Hippocampal formation (tissue), 2 donors: ENCODE measurements around the gene LGALS9.
A peak's percentile ranks its signal among the peaks of the same experiment; 100 is the strongest.

ENCODE experiments used
- DNase-seq, 2 donors: peaks; one replicate each; lab custom pipeline; 2025; lab: John Stamatoyannopoulos, UW

The LGALS9 gene

DNA sequence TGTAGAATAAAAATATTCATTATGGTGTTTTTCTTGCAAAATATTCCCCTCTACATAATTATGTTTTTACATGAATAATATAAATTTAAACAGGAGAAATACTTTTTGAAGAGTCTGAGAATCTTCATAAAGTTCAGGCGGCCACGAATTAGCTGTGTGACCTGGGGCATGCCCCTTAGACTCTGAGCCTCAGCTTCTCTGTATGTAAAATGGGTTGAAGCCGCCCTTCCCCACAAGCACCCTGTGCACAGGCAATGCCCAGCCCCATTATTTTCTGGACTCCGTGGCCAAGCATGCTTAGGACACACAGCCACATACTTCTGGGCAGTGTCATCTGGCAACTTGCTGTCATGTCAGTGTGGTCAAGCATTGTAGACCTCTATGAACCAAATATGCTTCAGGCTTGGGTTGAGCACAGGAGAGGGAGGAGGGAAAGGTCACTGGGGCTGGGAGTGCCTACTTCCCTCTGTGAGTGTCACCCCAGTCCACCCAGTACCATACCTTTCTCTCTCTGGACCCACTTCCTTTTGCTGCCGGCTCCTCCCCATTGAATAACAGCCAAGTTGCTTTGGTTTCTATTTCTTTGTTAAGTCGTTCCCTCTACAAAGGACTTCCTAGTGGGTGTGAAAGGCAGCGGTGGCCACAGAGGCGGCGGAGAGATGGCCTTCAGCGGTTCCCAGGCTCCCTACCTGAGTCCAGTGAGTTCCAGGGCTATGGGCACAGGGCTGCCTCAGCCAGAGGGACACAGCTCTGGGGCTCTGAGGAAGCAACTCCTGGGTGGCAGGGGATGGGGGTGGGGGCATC is at the start of gene LGALS9:
Gene LGALS9, plus strand, starts transcription at position 582 of the 804 bp plus-strand sequence. Its CDS starts 78 bp downstream, at position 660.
- DNase-seq, result peak in 1 of 2 donors; percentile 11

DNA sequence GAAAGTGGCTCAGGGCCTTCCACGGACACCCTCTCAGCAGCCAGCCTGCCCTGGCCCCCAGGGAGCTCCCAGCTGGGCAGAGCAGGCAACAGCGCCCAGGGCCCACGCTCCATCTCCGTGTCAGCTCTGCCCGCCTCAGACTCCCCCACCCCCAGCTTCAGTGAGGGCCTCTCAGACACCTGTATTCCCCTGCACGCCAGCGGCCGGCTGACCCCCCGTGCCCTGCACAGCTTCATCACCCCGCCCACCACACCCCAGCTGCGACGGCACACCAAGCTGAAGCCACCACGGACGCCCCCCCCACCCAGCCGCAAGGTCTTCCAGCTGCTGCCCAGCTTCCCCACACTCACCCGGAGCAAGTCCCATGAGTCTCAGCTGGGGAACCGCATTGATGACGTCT is 48.3 kb upstream of the LGALS9 start:
- no peak for DNase-seq

DNA sequence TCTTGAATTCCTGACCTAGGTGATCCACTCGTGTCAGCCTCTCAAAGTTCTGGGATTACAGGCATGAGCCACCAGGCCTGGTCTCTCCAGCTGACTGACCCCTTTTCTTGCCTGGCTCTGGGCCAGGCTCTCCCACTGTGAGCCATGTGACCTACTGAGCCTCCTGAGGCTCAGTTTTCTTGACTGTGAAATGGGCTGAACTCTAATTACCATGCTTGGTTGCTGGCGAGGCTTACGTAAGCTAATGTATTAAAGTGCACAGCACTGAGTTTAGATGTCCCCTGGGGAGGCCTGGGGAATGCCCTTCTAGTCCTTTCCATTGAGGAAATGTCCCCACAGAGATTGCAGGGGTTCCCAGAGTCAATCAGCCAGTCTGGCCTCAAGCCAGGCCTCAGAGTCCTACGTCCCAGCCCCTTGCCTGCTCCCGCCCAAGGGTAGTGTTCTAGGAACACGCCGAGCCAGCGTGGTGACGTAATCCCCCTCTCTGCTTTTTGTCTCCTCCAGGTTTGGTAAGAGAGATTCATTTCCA is 45.8 kb upstream of the LGALS9 start:
- DNase-seq, result no peak

DNA sequence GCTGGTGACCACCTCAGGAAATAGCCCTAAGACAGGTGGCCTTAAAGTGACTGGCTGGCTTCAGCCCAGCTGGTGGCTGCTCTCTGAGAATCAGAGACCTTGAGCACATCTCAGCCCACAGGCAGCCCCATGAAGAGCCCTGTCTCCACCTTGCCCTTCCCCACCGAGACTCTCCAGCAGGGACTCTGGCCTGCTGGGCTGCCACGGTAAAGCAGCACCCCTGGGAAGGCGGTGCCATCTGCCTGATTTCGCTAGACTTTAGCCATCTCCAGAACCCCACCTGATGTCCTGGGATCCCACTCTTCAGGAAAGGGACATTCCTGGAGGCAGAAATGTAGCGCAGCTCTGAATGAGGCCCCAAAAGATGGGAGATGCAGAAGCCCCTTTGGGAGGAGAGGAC is 45.2 kb upstream of the LGALS9 start:
- DNase-seq, result no peak

DNA sequence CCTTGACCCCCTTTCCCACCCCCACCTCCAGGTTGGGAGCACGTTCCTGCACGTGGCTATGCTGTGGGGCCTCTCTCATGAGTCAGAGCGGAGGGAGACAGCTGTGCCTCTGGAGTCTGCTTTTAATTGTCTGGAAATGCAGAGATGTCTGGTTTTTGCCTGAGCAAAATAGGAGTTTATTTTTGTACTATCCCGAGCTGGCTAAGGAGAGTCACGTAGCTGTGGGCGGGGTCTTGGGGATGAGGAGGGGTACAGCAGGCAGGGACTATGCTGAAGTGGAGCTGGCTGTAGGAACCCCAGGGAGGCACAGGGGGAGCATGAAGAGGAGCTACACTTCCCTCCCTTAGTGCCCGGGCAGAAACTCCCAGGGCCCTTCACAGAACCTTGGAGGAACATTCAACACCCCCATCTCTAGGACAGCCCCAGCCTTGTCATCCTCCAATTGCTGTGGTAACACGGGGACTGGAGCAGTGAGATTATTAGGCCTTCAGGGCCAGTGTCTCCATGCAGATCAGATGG is 44.7 kb upstream of the LGALS9 start:
- no peak for DNase-seq

DNA sequence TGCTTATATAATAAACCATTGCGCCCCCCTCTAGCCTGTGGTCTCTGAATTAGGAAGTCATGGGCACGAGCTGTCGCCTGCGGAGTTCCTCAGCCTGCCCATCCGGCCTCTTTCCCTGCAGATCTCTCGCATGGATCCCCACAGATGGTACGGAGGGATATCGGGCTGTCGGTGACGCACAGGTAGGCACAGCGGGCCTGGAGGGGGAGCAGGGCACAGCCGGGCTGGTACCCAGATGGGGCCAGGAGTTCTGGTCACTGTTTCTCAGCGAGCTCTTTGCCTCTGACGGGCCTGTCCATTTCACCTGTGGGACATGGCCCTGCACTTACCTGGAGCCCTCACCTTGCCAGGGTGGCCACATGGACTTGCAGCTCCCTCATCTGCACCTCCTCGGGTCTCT is 42.6 kb upstream of the LGALS9 start:
- DNase-seq, result no peak

DNA sequence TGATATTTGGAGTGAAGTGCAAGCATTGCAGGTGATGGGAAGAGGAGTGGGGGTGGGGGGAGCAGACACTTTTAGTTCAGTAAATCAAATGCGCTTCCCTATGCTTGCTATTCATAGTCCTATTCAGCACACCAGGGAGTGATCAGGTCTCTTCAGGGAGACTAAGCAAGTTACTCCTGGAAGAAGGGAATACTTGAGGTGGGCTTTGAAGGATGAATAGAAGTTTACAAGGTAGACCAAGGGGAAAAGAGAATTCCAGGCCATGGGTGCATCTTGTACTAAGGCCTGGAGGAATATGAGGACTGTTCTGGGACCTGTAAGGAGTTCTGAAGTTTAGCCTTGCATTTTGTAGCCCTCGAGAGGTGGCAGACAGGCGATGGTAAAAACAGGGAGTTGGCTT is 40.1 kb upstream of the LGALS9 start:
- DNase-seq, result no peak

DNA sequence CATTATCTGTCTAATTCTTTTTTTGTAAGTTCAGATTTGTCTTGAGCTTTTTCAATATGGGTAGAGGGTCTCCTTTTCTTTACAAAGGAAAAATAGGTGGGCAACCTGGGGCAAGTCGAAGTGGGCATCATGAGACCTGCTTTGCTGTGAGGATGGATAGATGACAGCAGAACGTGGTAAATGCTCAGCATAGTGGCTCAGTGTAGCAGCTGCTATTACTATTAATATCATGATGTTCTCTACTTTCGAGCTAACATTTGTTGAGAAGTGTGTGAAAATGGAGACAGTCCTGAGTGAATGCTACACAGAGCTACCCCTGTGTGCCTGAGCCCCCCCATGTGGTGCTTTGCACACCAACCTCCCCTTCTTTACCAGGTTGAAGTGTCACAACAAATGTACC is 39.0 kb upstream of the LGALS9 start:
- DNase-seq, result no peak

DNA sequence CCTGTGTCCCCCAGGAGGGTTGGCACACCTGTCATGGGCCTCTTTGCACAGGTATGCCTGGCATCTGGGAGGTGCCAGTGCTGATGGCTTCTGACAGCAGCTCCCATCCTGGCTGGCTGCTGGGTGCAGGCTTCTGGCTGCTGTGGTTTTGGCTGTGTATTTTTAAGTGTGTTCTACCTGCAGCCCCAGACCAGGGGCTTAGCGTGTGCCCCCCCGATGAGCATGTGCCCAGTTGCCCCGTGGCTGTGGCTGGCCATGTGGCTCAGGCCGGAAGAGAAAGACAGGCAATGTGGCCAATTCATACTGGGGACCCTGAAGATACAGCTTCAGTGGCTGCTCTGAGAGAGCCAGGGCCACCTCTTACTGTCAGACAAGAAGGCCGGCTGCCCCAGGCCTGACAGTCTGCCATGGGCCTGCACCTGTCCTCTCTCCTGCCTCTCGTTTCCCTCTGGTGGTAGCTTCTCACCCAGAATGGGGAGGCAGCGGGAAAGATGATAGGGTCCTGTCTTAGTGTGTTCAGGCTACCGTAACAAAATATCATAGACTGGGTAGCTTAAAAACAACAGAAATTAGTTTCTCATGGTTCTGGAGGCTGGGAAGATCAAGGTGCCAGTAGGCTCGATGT is 37.6 kb upstream of the LGALS9 start:
- DNase-seq, result no peak

DNA sequence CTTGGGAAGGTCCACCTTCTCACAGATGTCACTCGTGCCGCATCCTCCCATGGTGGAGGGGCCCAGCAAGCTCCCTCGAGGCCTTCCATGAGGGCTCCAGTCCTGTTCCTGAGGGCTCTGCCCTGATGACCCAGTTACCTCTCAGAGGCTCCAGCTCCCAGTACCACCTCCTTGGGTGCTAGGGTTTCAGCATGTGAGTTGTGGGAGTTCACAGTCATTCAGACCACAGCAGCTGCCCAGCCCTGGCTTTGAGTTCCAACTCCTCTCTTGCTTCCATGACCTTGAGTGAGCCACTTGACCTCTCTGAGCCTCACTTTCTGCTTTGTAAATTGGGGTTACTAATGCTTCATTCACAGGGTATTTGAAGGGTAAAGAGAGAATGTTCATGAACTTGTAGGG is 37.1 kb upstream of the LGALS9 start:
- no peak for DNase-seq

DNA sequence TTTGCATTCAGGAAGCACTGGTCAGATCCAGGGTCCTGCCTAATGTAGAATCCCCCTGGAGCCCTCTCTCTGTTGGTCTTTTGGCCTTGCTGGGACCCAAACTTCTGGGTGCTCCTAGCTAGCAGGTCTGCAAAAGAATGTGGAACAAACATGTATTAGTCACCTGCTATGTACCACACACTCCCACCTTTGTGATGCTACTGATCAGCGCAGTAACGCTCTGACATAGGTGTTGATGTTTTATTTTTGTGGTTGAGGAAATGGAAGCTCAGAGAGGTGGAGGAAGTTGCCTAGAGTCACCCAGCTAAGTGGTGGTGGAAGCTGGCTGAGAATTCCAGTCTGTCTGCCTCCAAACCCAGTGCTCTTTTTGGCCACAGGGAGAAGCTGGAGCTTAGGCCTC is 35.8 kb upstream of the LGALS9 start:
- DNase-seq, result no peak

DNA sequence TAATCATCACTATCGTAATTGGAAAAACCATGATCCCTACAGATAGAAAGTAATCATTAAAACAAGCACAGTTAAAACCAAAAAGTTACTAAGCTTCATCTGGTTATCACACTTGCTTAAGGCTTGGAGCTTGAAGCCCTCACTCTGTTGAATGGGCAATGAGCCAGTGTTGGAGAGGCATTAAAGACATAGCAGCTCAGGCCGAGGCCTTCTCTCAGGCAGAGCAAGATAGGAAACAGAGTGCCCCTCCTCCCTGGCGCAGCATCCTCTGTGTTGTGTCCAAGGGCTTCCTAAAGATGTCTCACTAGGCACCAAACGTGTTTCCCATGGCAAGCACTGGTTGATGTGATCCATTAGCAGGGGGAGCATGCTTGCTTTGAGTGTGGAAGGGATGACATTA is 34.9 kb upstream of the LGALS9 start:
- DNase-seq, result no peak

DNA sequence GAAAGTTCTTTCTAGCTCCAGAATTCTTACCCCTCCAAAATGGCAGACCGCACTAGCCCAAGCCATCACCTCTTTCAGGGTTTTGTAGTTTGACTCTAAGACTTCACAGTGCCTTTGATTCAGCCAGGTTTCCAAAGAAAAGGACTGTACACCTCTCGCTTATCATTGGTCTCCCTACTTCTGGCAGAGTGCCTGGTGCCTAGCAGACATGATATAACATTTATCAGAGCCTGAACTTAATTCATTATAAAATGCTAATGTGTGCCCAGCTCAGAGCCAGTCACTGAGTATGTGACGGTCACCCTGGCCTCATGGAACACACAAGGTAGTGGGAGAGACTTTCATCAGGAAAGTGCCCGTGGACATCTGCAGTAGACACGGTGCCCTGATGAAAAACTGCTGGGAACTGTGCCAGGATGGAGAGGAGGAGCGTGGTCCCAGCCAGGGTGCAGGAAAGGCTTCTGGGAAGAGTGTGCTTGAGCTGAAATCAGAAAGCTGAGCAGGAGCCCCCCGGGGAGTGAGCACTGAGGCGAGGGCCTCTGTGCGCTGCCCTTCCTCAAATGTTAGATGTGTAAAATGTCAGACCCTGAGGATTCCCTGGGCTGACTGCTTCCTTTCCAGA is 34.3 kb upstream of the LGALS9 start:
- no peak for DNase-seq

DNA sequence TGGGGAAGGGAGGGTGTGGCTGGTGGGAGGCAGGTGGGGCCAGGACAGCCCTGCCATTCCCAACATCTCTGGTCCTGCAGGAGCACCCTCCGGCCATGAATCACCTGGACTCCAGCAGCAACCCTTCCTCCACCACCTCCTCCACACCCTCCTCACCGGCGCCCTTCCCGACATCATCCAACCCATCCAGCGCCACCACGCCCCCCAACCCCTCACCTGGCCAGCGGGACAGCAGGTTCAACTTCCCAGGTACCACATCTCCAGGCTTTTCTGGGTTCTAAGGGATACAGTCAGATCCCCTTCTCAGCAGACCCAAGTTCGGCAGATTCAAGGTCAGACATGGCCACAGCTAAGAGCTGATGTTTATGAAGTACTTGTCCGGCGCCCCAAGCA is 33.8 kb upstream of the LGALS9 start:
- no peak for DNase-seq

DNA sequence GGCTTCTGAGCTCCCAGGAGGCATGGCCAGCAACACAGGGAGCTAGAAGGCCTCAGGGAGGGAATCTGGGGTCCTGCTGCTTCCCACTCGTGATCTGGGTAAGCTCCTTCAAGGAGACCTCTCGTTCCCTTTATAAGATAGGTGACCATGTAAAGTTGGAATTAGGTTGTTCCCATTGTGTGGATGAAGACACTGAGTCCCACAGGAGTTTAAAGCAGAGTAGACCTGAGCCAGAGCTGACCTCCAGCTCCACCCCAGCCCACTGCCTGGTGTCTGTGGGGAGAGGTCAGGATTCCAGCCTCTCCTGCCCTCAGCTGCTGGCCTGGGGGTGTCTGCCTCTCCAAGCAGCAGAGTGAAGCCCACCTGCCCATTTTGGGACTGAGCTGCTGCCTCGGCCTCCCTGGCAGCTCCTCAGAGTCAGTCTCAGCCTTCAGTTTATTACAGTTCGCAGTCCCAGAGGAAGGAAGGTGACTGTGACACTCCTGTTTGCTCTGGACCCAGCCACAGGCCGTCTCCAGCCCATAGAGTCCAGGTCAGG is 33.1 kb upstream of the LGALS9 start:
- DNase-seq, result no peak

DNA sequence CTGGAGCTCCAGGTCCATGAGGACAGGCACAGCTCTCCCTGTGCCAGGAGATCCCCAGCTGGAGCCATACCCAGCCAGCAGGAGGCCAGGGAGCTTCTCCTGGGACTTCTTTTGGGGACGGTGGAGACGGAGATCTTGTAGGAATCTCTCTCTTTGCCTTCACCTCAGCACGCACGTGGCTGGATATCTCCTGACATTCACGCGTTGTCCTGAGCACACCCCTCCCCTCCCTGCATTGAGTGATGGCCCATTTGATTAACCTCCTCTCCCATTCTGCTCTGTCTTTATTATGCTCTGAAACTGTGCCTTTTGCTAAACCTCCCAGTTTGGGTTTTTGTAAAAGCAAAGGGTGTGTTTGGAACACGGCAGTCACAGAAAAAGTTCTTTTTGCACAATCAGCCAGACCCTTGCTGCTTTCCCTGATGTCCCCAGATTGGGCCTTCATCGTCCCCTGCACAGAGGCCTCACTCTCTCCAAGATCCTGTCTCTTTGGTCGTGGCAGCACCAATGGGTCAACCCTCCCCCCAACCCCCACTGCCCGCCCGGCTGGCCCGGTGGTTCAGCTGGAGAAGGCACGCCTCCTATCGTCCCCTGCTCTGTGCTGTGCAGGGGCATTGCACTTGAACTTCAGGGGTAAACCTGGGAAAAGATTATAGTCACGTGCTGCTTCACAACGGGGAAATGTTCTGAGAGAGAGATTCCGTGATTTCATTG is 32.5 kb upstream of the LGALS9 start:
- DNase-seq, result no peak

DNA sequence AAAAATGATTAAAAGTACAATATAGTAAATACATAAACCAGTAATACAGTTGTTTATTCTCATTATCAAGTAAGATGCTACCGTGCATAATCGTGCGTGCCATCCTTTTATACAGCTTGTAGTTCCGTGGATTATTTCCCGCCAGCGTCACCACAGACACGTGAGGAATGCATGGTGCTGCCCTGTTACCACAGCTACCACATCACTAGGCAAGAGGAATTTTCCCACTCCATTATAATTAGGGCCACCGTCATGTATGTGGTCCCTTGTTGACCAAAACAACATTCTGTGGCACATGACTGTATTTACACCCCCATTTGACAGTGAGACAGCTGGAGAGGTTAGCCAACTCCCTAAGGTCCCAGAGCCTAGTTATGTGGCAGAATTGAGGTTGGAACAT is 30.5 kb upstream of the LGALS9 start:
- DNase-seq, result no peak

DNA sequence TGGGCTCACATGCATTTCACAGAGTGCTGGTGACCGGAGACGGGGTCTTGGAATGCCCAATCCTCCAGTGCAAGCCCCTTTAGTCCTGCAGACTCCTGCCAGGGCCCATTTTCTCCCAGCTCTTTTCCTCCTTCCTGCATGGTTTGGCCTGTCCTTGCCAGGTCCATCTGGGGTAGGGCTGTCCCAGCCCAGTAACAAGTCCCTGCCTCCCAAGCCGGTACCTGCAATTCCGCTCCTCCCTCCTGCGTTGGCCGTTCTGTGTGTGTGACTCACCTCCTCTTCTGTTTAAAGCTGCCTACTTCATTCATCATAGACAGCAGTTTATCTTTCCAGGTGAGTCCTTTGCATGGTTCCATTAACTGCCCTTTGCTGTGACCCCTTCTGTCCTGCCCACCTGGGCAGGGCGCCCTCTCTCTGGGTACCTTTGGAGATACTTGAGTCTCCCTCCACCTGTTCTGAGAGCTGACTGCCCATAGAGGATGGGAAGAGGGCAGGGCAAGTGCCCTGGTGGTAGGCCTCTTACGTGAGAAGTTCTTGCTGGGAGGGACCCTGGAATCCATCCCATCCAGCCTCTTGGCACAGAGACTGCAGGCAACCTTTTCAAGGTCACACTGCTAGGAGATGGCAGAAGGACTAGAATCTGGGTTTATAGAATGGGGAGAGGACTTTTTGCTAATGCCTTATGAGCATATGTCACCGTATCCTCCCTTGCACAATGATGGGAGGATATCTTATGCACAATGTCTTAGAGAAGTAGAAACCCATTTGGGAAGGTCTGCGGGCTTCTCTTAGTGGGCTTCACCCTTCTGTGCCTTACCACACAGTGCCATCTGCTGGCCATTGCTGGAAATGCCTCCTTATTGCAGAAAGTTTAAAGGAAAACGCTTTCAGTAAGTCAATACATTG is 29.7 kb upstream of the LGALS9 start:
- DNase-seq, result peak; percentile 61 to 69

DNA sequence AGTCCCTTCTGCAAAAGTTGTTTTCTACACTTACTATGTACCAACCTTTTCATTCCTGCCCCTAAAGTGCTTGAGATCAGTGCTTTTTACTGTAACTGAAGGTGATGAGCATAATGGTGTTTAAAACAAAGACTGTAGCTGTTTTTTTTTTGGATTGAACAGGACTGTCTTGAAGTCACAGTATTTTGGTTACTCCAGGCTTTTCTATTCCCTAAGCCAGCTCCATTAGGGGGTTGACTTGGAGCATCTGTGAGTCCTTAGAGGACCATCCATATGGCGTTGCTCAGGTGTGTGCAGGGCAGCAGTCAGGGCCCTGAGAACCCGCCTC is 29.0 kb upstream of the LGALS9 start:
- no peak for DNase-seq

DNA sequence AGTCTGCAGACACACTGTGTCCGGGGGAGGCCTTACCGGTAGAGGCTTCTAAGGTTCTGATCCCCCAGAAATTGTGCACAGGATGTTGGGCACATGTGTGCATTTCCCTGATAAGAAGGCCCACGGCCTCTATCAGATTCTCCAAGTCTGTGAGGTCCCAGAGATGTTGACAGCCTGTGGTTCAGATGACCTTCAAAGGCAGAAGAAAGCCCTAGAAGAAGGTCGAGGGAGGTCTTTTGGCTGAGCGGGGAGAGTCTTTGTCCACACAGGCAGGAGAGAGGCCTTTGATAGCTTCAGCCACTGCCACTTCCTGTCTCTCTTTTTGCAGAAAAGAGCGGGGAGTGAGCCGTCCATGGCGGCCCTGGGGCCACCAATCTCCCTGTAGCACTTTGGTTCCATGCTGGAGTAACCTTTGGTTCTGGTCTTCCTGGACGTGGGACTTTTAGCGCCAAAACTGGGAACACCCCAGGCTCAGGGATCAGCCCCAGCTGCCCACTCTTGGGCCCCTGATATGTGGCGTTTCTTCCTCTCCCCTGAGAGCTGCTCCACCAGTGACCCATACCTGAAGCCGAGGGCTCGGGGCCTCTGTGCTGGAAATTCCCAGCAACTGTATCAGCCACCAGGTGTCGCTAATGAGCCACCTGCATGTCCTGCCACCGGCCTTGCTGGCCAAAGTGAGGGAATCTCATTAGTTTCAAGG is 28.1 kb upstream of the LGALS9 start:
- DNase-seq, result peak; percentile 9 to 55
